Jurkat, Clone E6-1 (cell line): Measurements from ENCODE around the gene HEXA.
"Not testable (repeated sequence)": the region's sequence is repeated elsewhere in the genome, so short reads cannot be mapped to it uniquely, and the experiment has no call there.

ENCODE experiments used
- DNase-seq: peaks from one replicate; pipeline ENCODE4 v3.0.0-alpha.2; 2011; ENCODE audit warnings: low read depth, low spot score
- H3K4me3 ChIP-seq: 2 replicates; pipeline ENCODE4 v1.5.1; 2011; ENCODE audit warnings: mild to moderate bottlenecking, low read length, control low read depth, moderate library complexity

Gene HEXA

DNA sequence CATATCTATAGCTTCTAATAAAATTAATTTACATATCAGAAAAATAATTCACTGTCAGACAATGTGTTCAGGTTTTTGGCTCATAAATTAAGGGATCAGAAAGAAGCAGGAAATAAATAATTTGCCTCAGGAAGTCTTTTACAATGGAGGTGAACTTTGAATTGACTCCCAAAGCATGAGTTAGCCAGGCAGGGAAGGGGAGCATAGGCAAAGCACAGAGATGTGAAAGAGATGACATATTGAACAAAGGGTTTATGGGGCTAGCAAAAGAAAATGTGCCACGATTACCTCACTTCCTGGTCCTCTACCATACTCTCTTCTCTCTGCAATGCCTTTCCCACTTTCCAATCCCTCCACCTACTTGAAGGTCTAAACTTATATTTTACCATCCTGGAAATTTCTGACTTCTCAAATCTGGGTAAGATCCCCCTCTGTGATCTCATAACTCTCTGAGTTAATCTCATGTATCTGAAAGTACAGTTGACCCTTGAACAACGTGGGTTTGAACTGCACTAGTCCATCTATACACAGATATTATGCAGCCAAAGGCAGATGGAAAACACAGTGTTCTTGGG, 4.1 kb upstream of the HEXA start:
- H3K4me3 ChIP-seq = no peak overlapping the region
- no peak for DNase-seq

- not testable (repeated sequence) for DNase-seq, H3K4me3 ChIP-seq
Measured at GRCh38 chr15:72379106-72379505, 3.3 kb upstream of the HEXA start.

DNA sequence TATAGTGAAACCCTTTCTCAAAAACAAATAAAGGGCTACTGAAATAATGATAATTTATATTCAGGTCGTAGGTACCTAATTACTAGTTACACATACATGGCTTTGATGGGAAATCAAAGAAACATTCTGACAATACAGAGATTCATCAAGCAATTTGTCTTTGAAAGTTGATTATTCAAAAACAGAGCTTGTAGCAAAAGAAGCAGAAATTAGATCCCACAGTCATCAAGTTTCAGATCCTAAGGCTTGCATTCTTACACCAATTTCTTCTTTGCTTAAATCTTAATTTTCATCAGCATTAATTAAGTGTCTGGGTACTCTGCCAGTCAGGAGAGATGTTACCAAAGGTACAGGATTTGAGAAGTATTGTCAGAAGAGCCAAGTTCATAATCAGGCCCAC, 1.5 kb upstream of the HEXA start:
- no peak for DNase-seq
- no peak overlapping the region for H3K4me3 ChIP-seq

- DNase-seq = no peak
- peak overlapping the region; percentile 97 for H3K4me3 ChIP-seq
Measured at GRCh38 chr15:72375501-72375845, 341 bp downstream of the HEXA start.

GRCh38 chr15:72372361-72372760, 3.5 kb downstream of the HEXA start:
- no peak for DNase-seq
- no peak overlapping the region for H3K4me3 ChIP-seq

- DNase-seq = no peak
- no peak overlapping the region for H3K4me3 ChIP-seq
Measured at GRCh38 chr15:72369964-72370363, 5.8 kb downstream of the HEXA start.

GRCh38 chr15:72368899-72369298, 6.9 kb downstream of the HEXA start:
- no peak overlapping the region for H3K4me3 ChIP-seq
- DNase-seq = no peak

DNA sequence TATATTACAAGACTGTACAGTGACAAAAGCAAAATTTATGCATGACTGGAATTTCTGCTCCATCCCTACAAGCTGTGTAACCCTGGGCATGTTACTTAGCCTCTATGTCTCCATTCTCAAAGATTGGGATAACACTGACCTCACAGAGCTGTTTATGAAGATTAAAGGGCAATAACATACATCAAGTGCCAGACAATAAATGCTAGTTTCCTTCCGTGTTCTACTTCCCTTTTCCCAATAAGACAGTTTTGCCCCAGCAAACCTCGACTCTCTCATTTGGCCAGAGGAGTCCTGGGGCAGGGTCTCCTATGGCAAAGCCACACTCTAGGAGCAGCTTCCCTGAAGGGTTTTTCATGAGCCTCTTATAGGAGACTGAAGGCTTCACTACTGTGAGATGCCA, 7.5 kb downstream of the HEXA start:
- no peak overlapping the region for H3K4me3 ChIP-seq
- DNase-seq = no peak

DNA sequence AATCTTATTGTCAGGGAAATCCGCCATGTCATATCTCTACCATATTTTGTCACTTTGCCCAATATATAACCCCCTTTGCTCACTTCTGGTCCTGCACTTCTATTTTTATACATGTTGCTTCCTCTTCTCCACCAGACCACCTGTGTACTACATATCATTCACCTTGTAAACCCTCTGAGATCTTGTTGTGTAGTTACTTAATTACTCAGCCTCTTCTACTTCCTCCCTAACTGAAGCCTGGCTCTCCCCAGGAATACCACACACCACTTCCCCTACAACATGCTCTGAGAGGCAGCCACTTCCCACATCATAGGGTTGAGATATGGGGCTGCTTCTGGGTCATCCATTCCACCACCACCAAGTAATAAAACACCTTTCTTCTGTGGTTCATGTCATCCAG, 10.0 kb downstream of the HEXA start:
- peak; percentile 99 for DNase-seq
- no peak overlapping the region for H3K4me3 ChIP-seq

DNA sequence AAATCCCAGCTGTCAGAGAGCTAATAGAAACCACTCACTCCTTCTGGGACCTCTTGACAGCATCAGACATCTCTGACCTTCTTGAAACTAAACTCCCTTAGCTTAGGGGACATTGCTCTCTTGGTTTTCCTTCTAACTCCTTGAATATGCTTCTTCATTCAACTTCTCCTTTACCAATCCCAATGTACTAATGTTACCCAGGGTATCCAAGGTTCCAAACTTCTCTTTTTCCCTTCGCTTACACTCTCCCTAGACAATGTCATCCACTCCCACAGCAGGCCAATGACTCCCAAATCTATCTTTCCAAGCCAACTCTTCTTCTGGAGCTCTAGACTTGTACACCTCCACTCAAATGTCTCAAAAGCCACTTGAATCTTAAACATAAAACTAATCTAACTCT, 14.6 kb downstream of the HEXA start:
- DNase-seq = no peak
- no peak overlapping the region for H3K4me3 ChIP-seq

DNA sequence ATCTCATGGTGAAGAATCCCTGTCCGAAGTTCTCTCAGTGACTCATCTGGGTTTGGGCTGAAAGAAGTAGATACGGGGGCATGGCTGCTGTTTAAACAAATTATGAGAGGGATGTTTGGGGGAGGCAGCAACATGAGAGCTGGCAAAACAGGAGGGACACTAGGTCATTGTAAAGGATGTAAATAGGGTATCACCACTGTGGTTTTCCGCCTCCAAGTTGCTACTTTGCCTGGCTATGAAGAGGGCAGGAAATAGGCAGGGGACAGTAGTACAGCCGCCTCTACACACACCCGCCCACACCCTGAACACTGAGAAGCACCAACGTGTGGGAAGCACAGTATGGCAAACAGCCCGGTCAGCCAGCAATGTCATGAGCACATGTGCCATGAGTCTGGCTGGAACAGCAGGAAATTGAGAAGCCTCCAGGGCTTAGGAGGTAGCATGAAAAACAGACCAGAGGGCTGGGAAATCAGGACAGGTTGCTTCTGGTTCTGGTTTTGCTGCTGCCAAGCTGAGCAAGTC, 17.1 kb downstream of the HEXA start:
- H3K4me3 ChIP-seq = no peak overlapping the region
- DNase-seq = no peak

GRCh38 chr15:72358121-72358520, 17.7 kb downstream of the HEXA start:
- DNase-seq = no peak
- no peak overlapping the region for H3K4me3 ChIP-seq

DNA sequence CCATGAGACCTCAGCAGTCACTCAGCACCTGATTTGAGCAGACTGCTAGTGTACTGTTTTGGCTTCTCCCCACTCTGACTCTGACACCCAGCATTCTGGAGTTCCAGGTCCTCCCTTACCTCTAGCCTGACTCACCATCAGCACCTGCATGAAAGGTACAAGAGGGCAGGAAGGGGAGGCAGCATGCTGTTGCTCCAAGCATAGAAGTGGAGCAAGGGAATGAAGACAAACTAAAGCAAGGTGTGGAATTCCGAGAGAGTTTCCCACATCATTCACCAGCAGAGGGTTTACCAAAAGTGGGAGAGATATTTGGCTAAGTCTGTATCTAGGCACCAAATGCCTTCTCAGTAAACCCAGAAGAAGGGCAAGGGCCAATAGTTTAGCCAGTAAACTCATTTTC, 21.3 kb downstream of the HEXA start:
- DNase-seq = no peak
- H3K4me3 ChIP-seq = no peak overlapping the region

- H3K4me3 ChIP-seq = no peak overlapping the region
- no peak for DNase-seq
Measured at GRCh38 chr15:72353266-72353665, 22.5 kb downstream of the HEXA start.

- no peak for DNase-seq
- no peak overlapping the region for H3K4me3 ChIP-seq
Measured at GRCh38 chr15:72345806-72346205, 30.0 kb downstream of the HEXA start.

GRCh38 chr15:72345280-72345679, 30.5 kb downstream of the HEXA start:
- no peak for DNase-seq
- no peak overlapping the region for H3K4me3 ChIP-seq

DNA sequence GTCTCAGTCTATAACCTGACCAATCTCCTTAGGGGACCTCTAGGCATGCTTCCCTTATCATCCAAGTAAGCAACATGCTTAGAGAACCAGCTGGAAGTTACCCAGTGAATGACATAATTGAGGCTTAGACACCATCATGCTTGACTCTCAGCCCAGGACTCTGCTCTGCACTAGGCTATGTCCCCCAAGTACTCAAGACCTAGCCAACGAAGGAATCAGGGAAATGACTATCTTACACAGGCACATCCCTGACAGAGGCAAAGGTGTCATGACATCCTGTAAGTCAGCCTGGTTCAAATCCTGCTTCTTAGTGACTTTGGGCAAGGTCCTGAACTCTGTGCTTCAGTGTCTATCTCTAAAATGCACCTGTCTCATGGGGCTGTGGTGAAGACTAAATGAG, 31.2 kb downstream of the HEXA start:
- H3K4me3 ChIP-seq = no peak overlapping the region
- DNase-seq = no peak

- no peak overlapping the region for H3K4me3 ChIP-seq
- peak; percentile 37 for DNase-seq
Measured at GRCh38 chr15:72342385-72342784, 33.4 kb downstream of the HEXA start.

DNA sequence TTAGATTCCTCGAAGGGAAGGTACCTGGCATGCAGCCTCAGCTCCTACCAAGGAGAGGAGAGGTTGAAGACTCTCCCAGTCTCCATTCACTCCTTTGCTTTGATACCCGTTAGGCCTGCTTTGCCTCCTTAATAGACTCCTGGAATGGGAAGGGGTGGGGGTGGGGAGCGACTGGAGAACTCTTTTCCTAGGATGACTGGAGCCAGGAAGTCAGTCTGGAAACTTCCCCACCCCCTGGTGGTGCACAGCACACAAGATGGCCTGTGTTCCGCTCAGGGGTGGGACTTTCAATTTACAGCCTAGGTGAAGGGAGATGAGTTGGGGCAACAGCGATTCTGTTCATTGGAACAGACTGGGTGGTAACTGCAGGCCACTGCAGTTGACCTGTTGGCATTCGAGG, 34.5 kb downstream of the HEXA start:
- no peak for DNase-seq
- H3K4me3 ChIP-seq = no peak overlapping the region

GRCh38 chr15:72340366-72340765, 35.4 kb downstream of the HEXA start:
- no peak for DNase-seq
- H3K4me3 ChIP-seq = no peak overlapping the region

DNA sequence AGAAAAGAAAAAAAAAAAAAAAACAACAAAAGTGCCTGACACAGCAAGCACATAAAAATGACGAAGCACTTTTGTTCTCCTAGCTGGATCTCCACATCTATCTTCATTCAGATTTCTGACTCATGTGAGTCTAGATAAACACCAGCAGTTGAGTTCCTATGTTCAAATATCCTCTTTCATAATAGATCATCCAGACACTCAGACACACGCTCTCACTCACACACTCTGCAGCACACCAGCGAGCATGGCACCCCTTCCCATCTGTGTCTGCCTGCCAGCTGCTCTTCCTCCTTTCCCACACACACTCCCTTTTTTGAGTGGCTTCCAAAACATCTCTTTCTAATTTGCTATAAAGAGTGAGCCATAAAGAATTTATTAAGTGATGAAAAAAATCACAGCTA, 36.0 kb downstream of the HEXA start:
- no peak for DNase-seq

More for the DNA sequence above, 36.0 kb downstream of the HEXA start:
- no peak overlapping the region for H3K4me3 ChIP-seq
